Effector memory CD4-positive, alpha-beta T cell (primary cell): ENCODE data around the gene ATG2B.

Experiments
- DNase-seq, 3 donors: peaks; one replicate each; pipeline ENCODE4 v3.0.0-alpha.2; 2020
- H3K27ac ChIP-seq: 2 replicates; pipeline ENCODE4 v1.7.0; 2013; ENCODE audit warnings: mild to moderate bottlenecking, low read length, moderate library complexity; ENCODE audit not compliant: insufficient read depth, poor library complexity, severe bottlenecking
- H3K27me3 ChIP-seq: replicated peaks from 2 replicates; pipeline ENCODE4 v1.7.0; 2013; ENCODE audit warnings: mild to moderate bottlenecking, low read length; ENCODE audit not compliant: insufficient read depth, control insufficient read depth, poor library complexity, severe bottlenecking
- H3K36me3 ChIP-seq: 2 replicates; pipeline ENCODE4 v1.7.0; 2013; ENCODE audit warnings: mild to moderate bottlenecking, low read length, moderate library complexity; ENCODE audit not compliant: control insufficient read depth, insufficient read depth
- H3K4me1 ChIP-seq: 2 replicates; pipeline ENCODE4 v1.7.0; 2013; ENCODE audit warnings: low read length, mild to moderate bottlenecking; ENCODE audit not compliant: control insufficient read depth, insufficient read depth, poor library complexity, severe bottlenecking
- H3K4me3 ChIP-seq: 2 replicates; pipeline ENCODE4 v1.7.0; 2013; ENCODE audit warnings: low read length, low read depth, mild to moderate bottlenecking; ENCODE audit not compliant: insufficient read depth, poor library complexity, severe bottlenecking
- H3K9me3 ChIP-seq: 2 replicates; pipeline ENCODE4 v1.7.0; 2013; ENCODE audit warnings: mild to moderate bottlenecking, low read length, moderate library complexity; ENCODE audit not compliant: control insufficient read depth

Gene ATG2B

GRCh38 chr14:96257900-96258299 is 105.2 kb downstream of the ATG2B start:
- H3K4me3 ChIP-seq, result no peak overlapping the region
- no peaks in the 10 kb centered on the region for H3K27me3 ChIP-seq
- no peaks in the 10 kb centered on the region for H3K36me3 ChIP-seq
- H3K27ac ChIP-seq, result no peak overlapping the region
- no peaks in the 10 kb centered on the region for H3K9me3 ChIP-seq
- H3K4me1 ChIP-seq, result no peaks in the 10 kb centered on the region
- DNase-seq, result no peak

- no peak overlapping the region for H3K27ac ChIP-seq
- H3K4me3 ChIP-seq, result no peak overlapping the region
- DNase-seq, result no peak
Measured at GRCh38 chr14:96257056-96257455, 106.1 kb downstream of the ATG2B start.

GRCh38 chr14:96256407-96256806 is 106.7 kb downstream of the ATG2B start:
- H3K36me3 ChIP-seq, result no peaks in the 10 kb centered on the region
- no peaks in the 10 kb centered on the region for H3K4me1 ChIP-seq
- H3K9me3 ChIP-seq, result no peaks in the 10 kb centered on the region
- H3K27ac ChIP-seq, result no peak overlapping the region
- H3K4me3 ChIP-seq, result no peak overlapping the region
- DNase-seq, result no peak
- H3K27me3 ChIP-seq, result no peaks in the 10 kb centered on the region

More at GRCh38 chr14:96257056-96257455, 106.1 kb downstream of the ATG2B start:
- no peaks in the 10 kb centered on the region for H3K36me3 ChIP-seq
- H3K9me3 ChIP-seq, result no peaks in the 10 kb centered on the region
- H3K4me1 ChIP-seq, result no peaks in the 10 kb centered on the region
- H3K27me3 ChIP-seq, result no peaks in the 10 kb centered on the region

GRCh38 chr14:96255501-96256366 is 107.4 kb downstream of the ATG2B start, which contains the start of gene BDKRB1:
TSS of gene BDKRB1 (plus strand) at chr14:96256210. CDS start at chr14:96263683, 7,473 bp downstream.
- no peak within 1 kb of the TSS for H3K27ac ChIP-seq
- no peaks in the 10 kb centered on the region for H3K36me3 ChIP-seq
- no peaks in the 10 kb centered on the region for H3K4me1 ChIP-seq
- H3K9me3 ChIP-seq, result no peaks in the 10 kb centered on the region
- DNase-seq, result no peak
- H3K4me3 ChIP-seq, result no peak within 1 kb of the TSS
- H3K27me3 ChIP-seq, result no peaks in the 10 kb centered on the region

- Histone ChIP-seq H3K27ac (no peak overlapping the region), H3K27me3 (no peaks in the 10 kb centered on the region), H3K4me3 (no peak overlapping the region), H3K9me3 (no peaks in the 10 kb centered on the region), H3K4me1 (no peaks in the 10 kb centered on the region), H3K36me3 (no peaks in the 10 kb centered on the region)
- DNase-seq, result no peak
Measured at GRCh38 chr14:96254687-96255086, 108.5 kb downstream of the ATG2B start.

- no peak overlapping the region for H3K27ac ChIP-seq
Measured at GRCh38 chr14:96252999-96253539, 110.1 kb downstream of the ATG2B start.

GRCh38 chr14:96252323-96252998 is 110.7 kb downstream of the ATG2B start:
- H3K4me3 ChIP-seq, result no peak overlapping the region
- no peaks in the 10 kb centered on the region for H3K4me1 ChIP-seq
- DNase-seq, result no peak
- no peak overlapping the region for H3K27ac ChIP-seq
- H3K36me3 ChIP-seq, result no peaks in the 10 kb centered on the region
- H3K27me3 ChIP-seq, result no peaks in the 10 kb centered on the region
- no peaks in the 10 kb centered on the region for H3K9me3 ChIP-seq

More at GRCh38 chr14:96252999-96253539, 110.1 kb downstream of the ATG2B start:
- Histone ChIP-seq H3K9me3 (no peaks in the 10 kb centered on the region), H3K4me3 (no peak overlapping the region), H3K4me1 (no peaks in the 10 kb centered on the region), H3K36me3 (no peaks in the 10 kb centered on the region), H3K27me3 (no peaks in the 10 kb centered on the region)
- DNase-seq, result no peak

- H3K27me3 ChIP-seq, result no peaks in the 10 kb centered on the region
- no peak overlapping the region for H3K27ac ChIP-seq
- no peak for DNase-seq
- no peak overlapping the region for H3K4me3 ChIP-seq
- no peaks in the 10 kb centered on the region for H3K9me3 ChIP-seq
- H3K4me1 ChIP-seq, result no peaks in the 10 kb centered on the region
- no peaks in the 10 kb centered on the region for H3K36me3 ChIP-seq
Measured at GRCh38 chr14:96251656-96252155, 111.4 kb downstream of the ATG2B start.

- Histone ChIP-seq H3K27me3 (no peaks in the 10 kb centered on the region), H3K4me3 (no peak overlapping the region), H3K4me1 (no peaks in the 10 kb centered on the region), H3K9me3 (no peaks in the 10 kb centered on the region), H3K27ac (no peak overlapping the region), H3K36me3 (no peaks in the 10 kb centered on the region)
- DNase-seq, result no peak
Measured at GRCh38 chr14:96250485-96250884, 112.7 kb downstream of the ATG2B start.

GRCh38 chr14:96249029-96249428 is 114.1 kb downstream of the ATG2B start:
- Histone ChIP-seq H3K27ac (no peak overlapping the region), H3K36me3 (no peaks in the 10 kb centered on the region), H3K9me3 (no peaks in the 10 kb centered on the region), H3K4me3 (no peak overlapping the region), H3K27me3 (no peaks in the 10 kb centered on the region), H3K4me1 (no peaks in the 10 kb centered on the region)
- no peak for DNase-seq
